ENCODE results near the gene MDGA2. TPM values are rescaled to one million over a fixed set of nuclear protein-coding genes. Genes with fewer than 3 reads are reported as not detected.
A peak's percentile ranks its signal among the peaks of the same experiment; 100 is the strongest.
"Not testable (repeated sequence)": the region's sequence is repeated elsewhere in the genome, so short reads cannot be mapped to it uniquely, and the experiment has no call there.

The MDGA2 gene
- total and polyA plus RNA-seq, 2 experiments from 2014 or later: 0.33 to 0.46 TPM

DNA sequence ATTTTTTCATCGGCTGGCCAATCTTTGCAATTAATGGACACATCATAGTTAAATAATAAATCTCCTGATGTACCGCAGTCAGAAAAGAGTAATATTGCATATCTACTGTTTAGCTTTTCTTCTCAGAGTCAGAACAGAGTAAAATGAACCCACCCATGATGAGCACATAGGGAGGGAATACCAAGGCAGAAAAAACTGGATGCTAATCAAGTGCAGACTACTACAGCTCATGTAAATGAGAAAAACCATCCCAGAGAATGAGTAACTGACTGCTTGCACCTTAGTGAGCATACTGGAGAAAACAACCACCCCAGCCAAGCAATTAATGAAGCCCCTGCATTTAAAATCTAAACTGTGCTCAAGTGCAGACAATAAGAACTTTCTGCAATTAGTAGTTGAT, 483.7 kb downstream of the MDGA2 start:
- no peaks in the 10 kb centered on the region for H3K27me3 ChIP-seq
- H3K4me1 ChIP-seq (ENCODE audit: low read depth): no peaks in the 10 kb centered on the region
- no peaks in the 10 kb centered on the region for H3K36me3 ChIP-seq
- no peak overlapping the region for H3K4me3 ChIP-seq
- no peak for TF ChIP-seq CTCF (IDR thresholded peaks at IDR 0.05; ENCODE audit: low read depth, low read length)
- no peak for DNase-seq (ENCODE audit: low read depth in 1 of 2, low spot score in 1 of 2)
- H3K9me3 ChIP-seq (ENCODE audit: low read depth): no peaks in the 10 kb centered on the region
- no peak overlapping the region for H3K27ac ChIP-seq

DNA sequence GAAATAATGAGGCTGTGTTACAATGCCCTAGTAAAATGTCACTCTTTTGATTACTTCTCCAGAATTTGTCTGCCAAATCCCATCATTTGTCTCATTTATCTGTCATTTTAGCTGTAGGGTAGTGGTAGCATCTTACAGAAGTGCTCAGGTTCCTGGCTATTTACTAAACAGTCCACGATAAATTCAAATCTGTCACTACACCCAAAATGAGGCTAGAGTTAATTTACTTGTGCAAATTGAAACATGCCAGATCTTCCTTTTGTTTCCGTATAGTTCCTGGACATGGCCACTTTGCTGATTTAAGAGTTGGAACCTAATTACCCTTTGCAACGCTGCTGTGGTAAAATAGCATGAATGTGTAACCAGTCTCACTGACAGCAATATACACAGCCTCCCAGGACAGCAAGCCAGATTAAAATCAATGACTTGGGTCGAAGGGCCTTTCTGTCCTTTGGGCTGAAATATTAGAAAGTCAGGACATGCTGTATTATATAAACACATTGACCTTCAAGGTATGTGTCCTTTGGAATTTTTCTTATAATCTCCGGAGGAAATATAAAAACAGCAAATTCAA, 485.4 kb downstream of the MDGA2 start:
- Histone ChIP-seq H3K4me3 (no peak overlapping the region), H3K27me3 (no peaks in the 10 kb centered on the region), H3K9me3 (ENCODE audit: low read depth) (no peaks in the 10 kb centered on the region), H3K27ac (no peak overlapping the region), H3K36me3 (no peaks in the 10 kb centered on the region), H3K4me1 (ENCODE audit: low read depth) (no peaks in the 10 kb centered on the region)
- DNase-seq (ENCODE audit: low read depth in 1 of 2, low spot score in 1 of 2): no peak
- no peak for TF ChIP-seq CTCF (IDR thresholded peaks at IDR 0.05; ENCODE audit: low read depth, low read length)

DNA sequence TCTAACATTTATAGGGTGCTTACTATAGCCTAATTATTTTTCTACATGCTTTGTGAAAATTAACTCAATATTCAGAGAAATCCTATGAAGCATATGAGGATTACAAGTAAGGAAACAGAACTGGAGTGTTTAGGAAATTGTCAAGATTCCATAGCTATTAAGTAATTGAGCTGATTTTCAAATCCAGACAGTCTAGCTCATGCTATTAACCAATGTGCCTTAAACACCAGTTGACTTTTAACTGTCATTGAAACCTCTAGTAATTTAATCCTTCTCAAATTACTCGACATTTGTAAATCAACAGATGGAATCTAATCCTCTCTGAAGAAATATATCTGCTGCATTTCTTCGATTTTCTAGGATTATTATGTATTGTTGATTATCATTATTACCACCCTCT, 488.9 kb downstream of the MDGA2 start:
- no peaks in the 10 kb centered on the region for H3K9me3 ChIP-seq (ENCODE audit: low read depth)
- no peaks in the 10 kb centered on the region for H3K27me3 ChIP-seq
- H3K4me1 ChIP-seq (ENCODE audit: low read depth): no peaks in the 10 kb centered on the region
- no peak for TF ChIP-seq CTCF (IDR thresholded peaks at IDR 0.05; ENCODE audit: low read depth, low read length)
- no peak overlapping the region for H3K27ac ChIP-seq
- peak in 1 of 2 donors; percentile 12 for DNase-seq (ENCODE audit: low read depth in 1 of 2, low spot score in 1 of 2)
- no peaks in the 10 kb centered on the region for H3K36me3 ChIP-seq
- no peak overlapping the region for H3K4me3 ChIP-seq

GRCh38 chr14:47179906-47180305, 495.5 kb downstream of the MDGA2 start:
- H3K36me3 ChIP-seq: no peaks in the 10 kb centered on the region
- H3K4me3 ChIP-seq: no peak overlapping the region
- no peaks in the 10 kb centered on the region for H3K9me3 ChIP-seq (ENCODE audit: low read depth)
- no peak for DNase-seq (ENCODE audit: low read depth in 1 of 2, low spot score in 1 of 2)
- H3K27ac ChIP-seq: no peak overlapping the region
- H3K27me3 ChIP-seq: no peaks in the 10 kb centered on the region
- TF ChIP-seq CTCF (IDR thresholded peaks at IDR 0.05; ENCODE audit: low read depth, low read length): no peak
- no peaks in the 10 kb centered on the region for H3K4me1 ChIP-seq (ENCODE audit: low read depth)

- not testable (repeated sequence) for H3K36me3 ChIP-seq; H3K27ac ChIP-seq; DNase-seq (ENCODE audit: low read depth in 1 of 2, low spot score in 1 of 2); H3K27me3 ChIP-seq; H3K4me3 ChIP-seq; H3K9me3 ChIP-seq (ENCODE audit: low read depth); H3K4me1 ChIP-seq (ENCODE audit: low read depth)
These were observed 503.5 kb downstream of the MDGA2 start for GRCh38 chr14:47171896-47172295.

DNA sequence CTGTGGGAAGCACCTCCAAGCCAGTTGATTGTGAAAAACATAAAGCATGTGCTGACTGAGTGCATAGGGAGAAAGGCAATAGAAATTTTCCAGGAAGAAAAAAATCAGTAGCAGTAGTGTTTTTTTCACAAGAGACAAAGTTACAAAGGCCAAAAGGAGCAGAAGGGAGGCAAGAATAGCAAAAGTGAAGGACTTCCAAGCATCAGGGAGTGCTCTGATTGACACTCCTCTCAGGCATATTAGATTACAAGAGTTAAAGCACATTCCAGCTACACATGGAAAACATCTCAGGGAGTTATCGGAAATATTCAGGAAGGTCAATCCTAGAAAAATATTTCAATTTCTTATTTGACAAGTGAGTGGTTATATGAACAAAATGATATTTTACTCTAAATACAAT, 508.0 kb downstream of the MDGA2 start:
- no peak for TF ChIP-seq CTCF (IDR thresholded peaks at IDR 0.05; ENCODE audit: low read depth, low read length)
- Histone ChIP-seq H3K27me3 (no peaks in the 10 kb centered on the region), H3K4me1 (ENCODE audit: low read depth) (peaks cover 11% of the 10 kb centered on the region), H3K36me3 (no peaks in the 10 kb centered on the region), H3K9me3 (ENCODE audit: low read depth) (no peaks in the 10 kb centered on the region), H3K4me3 (no peak overlapping the region), H3K27ac (peak overlapping the region; percentile 53)
- peak in 1 of 2 donors; percentile 35 for DNase-seq (ENCODE audit: low read depth in 1 of 2, low spot score in 1 of 2)

Data from cardiac muscle cell (in vitro differentiated cells and primary cell).